Muscle layer of duodenum (tissue), 2 donors: ENCODE measurements around the gene C14orf119.
"Not testable (repeated sequence)": the region's sequence is repeated elsewhere in the genome, so short reads cannot be mapped to it uniquely, and the experiment has no call there.

Source experiments
- H3K27ac ChIP-seq: one replicate; pipeline ENCODE4 v1.7.0; 2013; ENCODE audit warnings: mild to moderate bottlenecking, low read length
- H3K27me3 ChIP-seq: one replicate; pipeline ENCODE4 v1.7.0; 2013; ENCODE audit warnings: low read depth, mild to moderate bottlenecking, control low read depth, low read length
- H3K36me3 ChIP-seq, 2 donors: one replicate each; pipeline ENCODE4 v1.7.0; 2013; ENCODE audit warnings: low read length in 2 of 2, control low read depth in 1 of 2, mild to moderate bottlenecking in 1 of 2; ENCODE audit not compliant: insufficient read depth in 2 of 2, control insufficient read depth in 1 of 2
- H3K4me1 ChIP-seq, 2 donors: one replicate each; pipeline ENCODE4 v1.7.0; 2013; ENCODE audit warnings: low read length in 2 of 2, mild to moderate bottlenecking in 2 of 2, control low read depth in 1 of 2, moderate library complexity in 1 of 2; ENCODE audit not compliant: insufficient read depth in 2 of 2, control insufficient read depth in 1 of 2
- H3K4me3 ChIP-seq, 2 donors: one replicate each; pipeline ENCODE4 v1.7.0; 2013; ENCODE audit warnings: low read length in 2 of 2, low read depth in 1 of 2, mild to moderate bottlenecking in 1 of 2
- H3K9me3 ChIP-seq, 2 donors: one replicate each; pipeline ENCODE4 v1.7.0; 2013; ENCODE audit warnings: low read length in 2 of 2, control low read depth in 1 of 2, mild to moderate bottlenecking in 1 of 2; ENCODE audit not compliant: control insufficient read depth in 1 of 2
- donor health status: healthy.

C14orf119 gene

DNA sequence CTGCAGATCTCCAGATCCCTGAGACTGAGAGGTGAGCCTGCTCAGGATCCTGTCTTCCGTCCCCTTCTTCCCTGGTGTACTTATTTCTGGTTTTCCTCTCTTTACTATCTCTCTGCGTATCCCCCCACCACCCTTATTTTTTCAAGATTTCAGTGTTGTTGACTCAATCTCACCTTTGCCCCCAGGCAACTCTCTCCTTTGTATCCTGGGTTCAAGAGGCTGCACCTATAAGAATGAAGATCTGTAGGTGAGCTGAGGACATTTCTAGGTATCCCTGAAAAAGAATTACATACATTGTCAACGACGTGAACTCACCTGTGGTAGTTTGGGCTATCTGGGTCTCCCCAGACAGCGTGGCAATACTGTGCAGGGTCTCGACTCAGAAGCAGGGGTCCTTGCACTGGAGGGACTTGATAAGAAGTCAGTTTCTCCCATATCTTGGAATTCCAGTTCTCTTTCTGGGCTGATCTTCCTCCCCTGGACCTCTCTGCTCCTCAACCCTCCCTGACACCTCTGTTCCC is 8.8 kb downstream of the C14orf119 start:
- Histone ChIP-seq H3K4me3 (no peak overlapping the region), H3K27me3 (no peaks in the 10 kb centered on the region), H3K9me3 (no peaks in the 10 kb centered on the region), H3K36me3 (peaks cover 0 to 3% of the 10 kb centered on the region in 2 donors), H3K4me1 (peaks cover 0 to 6% of the 10 kb centered on the region in 2 donors), H3K27ac (no peak overlapping the region)

DNA sequence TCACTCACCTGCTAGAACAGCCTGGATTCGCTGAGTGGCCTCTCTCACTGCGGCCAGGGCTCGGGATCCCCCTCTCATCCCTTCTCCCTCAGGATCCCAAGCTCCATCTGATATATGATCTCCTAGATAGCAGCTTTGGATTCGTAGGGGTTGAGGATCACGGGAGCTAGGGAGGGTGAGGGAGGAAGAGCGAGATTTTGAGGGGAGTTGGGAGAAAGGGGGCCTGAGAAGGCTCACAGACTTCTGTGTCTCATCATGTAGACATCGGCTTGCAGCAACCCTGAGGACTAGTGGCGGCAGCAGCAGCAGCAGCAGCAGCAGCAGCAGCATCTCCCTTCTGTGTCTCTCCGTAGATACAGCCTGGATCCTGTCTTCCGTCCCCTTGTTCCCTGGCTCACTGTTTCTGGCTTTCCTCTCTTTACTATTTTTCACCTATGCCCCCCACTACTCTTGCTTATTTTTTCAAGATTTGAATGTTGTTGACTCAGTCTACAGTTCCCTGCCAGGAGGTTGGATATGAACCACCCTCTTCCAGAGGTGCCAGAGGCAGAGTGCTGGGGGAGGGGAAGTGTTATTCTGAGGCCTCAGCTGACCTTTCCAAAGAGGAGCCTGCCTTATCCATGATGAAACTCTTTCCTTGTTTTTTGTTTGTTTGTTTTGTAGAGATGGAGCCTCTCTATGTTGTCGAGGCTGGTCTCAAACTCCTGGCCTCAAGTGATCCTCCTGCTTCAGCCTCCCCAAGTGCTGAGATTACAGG is 9.5 kb downstream of the C14orf119 start, which contains the start of gene CIROP:
TSS of gene CIROP (minus strand) at position 399 of the 757 bp plus-strand sequence. CDS start at position 330, 69 bp downstream.
- Histone ChIP-seq H3K27me3 (no peaks in the 10 kb centered on the region), H3K4me1 (peaks cover 0 to 6% of the 10 kb centered on the region in 2 donors), H3K36me3 (no peaks in the 10 kb centered on the region), H3K4me3 (no peak within 1 kb of the TSS), H3K9me3 (no peaks in the 10 kb centered on the region), H3K27ac (no peak within 1 kb of the TSS)

DNA sequence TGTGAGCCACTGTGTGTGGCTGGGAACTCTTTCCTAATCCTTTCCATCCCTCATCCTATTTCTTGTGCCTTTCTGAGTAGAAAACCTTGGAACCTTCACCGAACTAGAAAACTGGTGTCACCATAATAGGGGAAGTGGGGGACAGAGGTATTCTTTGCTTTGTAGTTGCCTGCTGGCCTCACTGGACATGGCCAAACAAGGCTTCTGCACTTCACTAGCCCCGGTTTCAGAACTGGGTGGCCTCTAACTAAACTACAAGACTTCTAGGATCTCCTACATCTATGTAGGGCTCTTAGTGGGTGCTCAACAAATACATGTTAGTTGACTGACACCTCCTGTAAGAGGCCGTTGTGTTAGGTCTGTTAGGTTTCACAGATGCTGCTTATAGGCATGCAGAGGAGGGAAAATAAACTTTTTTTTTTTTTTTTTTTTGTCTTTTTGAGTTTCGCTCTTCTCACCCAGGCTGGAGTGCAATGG is 10.1 kb downstream of the C14orf119 start:
- no peaks in the 10 kb centered on the region for H3K9me3 ChIP-seq
- H3K36me3 ChIP-seq = no peaks in the 10 kb centered on the region
- H3K27ac ChIP-seq = no peak overlapping the region
- H3K4me3 ChIP-seq = no peak overlapping the region
- H3K4me1 ChIP-seq = peaks cover 0 to 6% of the 10 kb centered on the region in 2 donors
- H3K27me3 ChIP-seq = no peaks in the 10 kb centered on the region

DNA sequence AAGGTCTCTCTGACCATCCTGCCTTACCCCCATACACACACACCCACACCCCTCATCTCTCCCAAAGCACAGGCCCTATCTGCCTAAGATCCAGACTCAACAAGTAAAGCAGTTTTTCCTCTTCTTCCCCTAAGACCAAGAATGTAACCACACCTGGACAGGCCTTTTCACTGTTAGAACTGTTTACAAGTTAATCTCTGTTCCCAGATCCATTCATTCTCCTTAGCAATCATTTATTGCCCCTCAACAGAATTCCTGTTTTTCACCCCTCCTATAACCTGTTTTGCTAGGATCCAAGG is 11.4 kb downstream of the C14orf119 start:
- H3K9me3 ChIP-seq = no peaks in the 10 kb centered on the region
- no peak overlapping the region for H3K4me3 ChIP-seq
- no peaks in the 10 kb centered on the region for H3K36me3 ChIP-seq
- H3K27me3 ChIP-seq = no peaks in the 10 kb centered on the region
- H3K27ac ChIP-seq = no peak overlapping the region
- peaks cover 0 to 6% of the 10 kb centered on the region in 2 donors for H3K4me1 ChIP-seq

DNA sequence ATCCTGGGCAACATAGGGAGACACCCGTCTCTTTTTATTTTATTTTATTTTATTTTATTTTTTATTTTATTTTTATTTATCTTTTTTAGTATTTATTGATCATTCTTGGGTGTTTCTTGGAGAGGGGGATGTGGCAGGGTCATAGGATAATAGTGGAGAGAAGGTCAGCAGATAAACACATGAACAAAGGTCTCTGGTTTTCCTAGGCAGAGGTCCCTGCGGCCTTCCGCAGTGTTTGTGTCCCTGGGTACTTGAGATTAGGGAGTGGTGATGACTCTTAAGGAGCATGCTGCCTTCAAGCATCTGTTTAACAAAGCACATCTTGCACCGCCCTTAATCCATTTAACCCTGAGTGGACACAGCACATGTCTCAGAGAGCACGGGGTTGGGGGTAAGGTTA is 12.3 kb downstream of the C14orf119 start:
- H3K27ac ChIP-seq, H3K4me3 ChIP-seq, H3K27me3 ChIP-seq, H3K36me3 ChIP-seq, H3K4me1 ChIP-seq, H3K9me3 ChIP-seq: not testable (repeated sequence)

DNA sequence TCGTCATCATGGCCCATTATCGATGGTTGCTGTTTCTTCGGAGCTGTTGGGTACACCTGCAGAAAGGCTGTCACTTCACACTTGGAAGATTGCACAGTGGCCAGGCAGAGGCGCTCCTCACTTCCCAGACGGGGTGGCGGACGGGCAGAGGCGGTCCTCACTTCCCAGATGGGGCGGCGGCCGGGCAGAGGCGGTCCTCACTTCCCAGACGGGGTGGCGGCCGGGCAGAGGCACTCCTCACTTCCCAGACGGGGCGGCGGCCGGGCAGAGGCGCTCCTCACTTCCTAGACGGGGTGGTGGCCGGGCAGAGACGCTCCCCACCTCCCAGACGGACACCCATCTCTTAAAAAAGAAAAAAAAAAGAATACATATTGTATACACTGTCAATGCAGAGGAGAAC is 12.9 kb downstream of the C14orf119 start:
- H3K4me3 ChIP-seq, H3K36me3 ChIP-seq, H3K27me3 ChIP-seq, H3K27ac ChIP-seq, H3K9me3 ChIP-seq, H3K4me1 ChIP-seq: not testable (repeated sequence)

DNA sequence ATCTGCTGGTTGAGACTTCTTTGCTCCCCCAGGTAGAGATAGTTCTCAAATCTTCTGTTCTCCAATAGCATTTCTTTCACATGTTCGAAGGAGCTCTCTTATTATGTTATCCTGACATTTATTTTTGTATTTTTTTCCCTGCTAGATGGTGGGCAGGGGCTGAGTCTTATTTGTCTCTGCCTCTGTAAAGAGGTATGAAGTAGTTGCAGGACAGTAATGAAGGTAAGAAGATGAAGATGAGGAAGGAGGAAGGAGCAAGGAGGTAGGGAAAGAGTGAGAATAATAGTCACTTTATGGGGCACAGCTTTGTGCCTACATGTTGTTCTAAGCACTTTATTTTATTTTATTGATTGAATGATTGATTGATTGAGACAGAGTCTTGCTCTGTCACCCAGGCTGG is 14.5 kb downstream of the C14orf119 start:
- Histone ChIP-seq H3K4me1 (peaks cover 0 to 1% of the 10 kb centered on the region in 2 donors), H3K36me3 (no peaks in the 10 kb centered on the region), H3K27ac (no peak overlapping the region), H3K9me3 (no peaks in the 10 kb centered on the region), H3K4me3 (no peak overlapping the region), H3K27me3 (no peaks in the 10 kb centered on the region)

DNA sequence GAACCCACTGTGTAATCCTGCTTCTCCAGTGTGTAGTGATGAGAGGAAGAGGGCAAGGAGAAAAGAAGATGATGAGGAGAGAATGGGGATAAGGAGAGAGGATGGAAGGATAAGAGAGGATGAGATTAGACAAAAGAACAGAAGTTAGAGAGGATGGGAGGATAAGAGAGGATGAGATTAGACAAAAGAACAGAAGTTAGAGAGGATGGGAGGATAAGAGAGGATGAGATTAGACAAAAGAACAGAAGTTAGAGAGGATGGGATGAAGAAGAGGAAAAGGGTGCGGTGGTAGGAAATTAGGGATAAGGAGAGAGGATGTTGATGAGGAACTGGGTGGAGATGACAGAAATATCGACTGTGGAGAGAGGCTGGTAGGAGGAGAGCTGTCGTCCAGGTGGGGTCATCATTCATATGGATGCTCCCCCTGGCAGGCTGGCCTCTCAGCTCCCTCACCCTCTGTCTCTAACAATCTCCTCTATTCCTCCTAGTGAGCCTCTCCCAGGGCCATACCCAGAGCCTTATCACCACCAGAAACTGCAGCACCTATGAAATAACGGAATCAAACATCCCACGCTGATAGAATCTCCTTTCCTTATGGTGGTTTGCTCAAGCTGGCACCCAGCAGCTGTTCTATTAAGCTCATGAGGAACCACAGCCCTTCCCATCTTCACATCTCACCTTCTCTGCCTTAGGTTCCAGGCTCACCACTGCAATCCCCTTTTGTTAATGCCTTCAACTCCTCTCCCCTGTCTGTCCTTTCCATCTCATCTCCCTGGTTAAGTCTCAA is 15.5 kb downstream of the C14orf119 start:
- no peak overlapping the region for H3K4me3 ChIP-seq
- no peaks in the 10 kb centered on the region for H3K27me3 ChIP-seq
- H3K9me3 ChIP-seq = no peaks in the 10 kb centered on the region
- H3K36me3 ChIP-seq = no peaks in the 10 kb centered on the region
- no peaks in the 10 kb centered on the region for H3K4me1 ChIP-seq
- no peak overlapping the region for H3K27ac ChIP-seq

DNA sequence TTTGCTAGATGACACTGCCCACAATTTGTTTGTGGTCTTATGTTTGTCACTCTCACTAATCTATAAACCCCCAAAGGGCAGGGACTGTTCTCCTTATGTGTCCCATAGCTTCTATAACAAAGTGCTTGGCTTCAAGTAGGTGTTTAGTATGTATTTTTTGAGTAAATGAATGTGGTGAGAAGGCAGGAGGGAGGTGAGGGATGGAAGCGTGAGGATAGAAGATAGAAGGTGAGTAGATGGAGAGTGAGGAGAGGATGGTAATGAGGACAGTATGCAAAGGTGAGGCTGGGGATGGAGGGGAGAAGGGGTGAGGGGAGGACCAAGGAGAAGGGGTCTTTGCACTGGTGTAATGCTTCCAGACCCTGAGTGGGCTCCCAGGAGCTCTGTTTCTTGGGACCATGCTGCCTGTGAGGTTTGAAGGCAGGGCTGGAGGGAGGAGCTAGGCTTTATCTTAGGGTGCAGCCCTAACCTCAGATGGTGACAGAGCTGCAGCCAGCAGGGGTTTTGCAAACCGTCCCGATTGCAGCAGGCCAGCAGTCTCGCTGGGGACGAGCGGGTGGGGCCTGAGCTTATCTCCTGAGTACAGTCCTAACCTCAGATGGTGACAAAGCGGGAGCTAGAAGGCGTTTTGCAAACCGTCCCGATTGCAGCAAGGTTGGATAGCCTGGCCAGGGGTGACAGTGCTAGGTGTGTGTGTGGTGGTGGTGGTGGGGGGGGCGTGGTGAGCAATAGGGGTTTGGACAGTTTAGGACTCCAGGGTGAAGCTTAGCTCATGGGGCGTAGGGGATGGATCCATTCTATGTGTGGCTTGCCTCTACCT is 17.3 kb downstream of the C14orf119 start:
- Histone ChIP-seq H3K27me3 (no peaks in the 10 kb centered on the region), H3K36me3 (no peaks in the 10 kb centered on the region), H3K27ac (no peak overlapping the region), H3K4me3 (no peak overlapping the region), H3K9me3 (no peaks in the 10 kb centered on the region), H3K4me1 (no peaks in the 10 kb centered on the region)

DNA sequence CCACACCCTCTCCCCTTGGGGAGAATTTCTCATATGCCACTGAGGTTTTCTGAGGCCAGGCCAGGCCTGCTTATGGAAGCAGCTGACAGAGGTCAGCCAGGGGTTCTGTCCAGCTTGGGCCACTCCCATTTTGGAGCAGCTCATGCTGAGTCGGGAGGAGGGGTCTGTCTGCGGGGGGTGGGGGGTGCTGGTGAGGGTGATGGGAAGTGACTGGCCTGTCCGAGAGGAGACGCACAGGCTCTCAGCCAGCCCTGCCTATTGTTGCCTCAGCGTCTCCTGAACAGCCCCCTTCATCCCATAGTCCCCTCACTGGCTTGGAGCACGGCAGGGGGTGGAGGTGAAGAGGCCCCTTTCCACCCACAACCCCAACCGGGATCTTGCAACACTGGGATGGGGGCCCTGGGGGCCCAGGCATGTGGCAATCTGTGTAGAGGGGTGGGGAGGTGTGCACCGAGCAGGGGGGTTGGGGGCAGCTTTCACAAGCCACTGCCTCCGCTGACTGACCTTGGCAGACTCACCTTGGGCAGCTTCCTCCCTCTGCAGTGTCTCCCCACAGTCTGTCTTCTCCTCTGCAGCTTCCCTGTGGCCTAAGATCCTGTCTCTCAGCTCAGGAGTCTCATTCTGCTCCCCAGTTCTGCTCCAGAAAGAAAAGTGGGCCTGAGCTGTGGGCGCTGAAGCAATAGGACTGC is 18.3 kb downstream of the C14orf119 start:
- no peak overlapping the region for H3K27ac ChIP-seq

More for the DNA sequence above, 18.3 kb downstream of the C14orf119 start:
- Histone ChIP-seq H3K36me3 (no peaks in the 10 kb centered on the region), H3K9me3 (no peaks in the 10 kb centered on the region), H3K27me3 (no peaks in the 10 kb centered on the region), H3K4me1 (no peaks in the 10 kb centered on the region), H3K4me3 (no peak overlapping the region)
